Neural cell (in vitro differentiated cells): Measurements from ENCODE around the gene WNT10A. TPM values are rescaled to one million over a fixed set of nuclear protein-coding genes. Genes with fewer than 3 reads are reported as not detected.

Source experiments
- H2AFZ ChIP-seq: fragments of 200-600, 300-800 bp; sonication (generic), shearing (Covaris generic); 2 replicates; pipeline ENCODE4 v1.6.0; 2014; ENCODE audit warnings: low read depth, mild to moderate bottlenecking, antibody characterized with exemption, low read length, moderate library complexity
- H3F3A ChIP-seq: fragments of 200-600 bp; shearing (Covaris generic); 2 replicates; pipeline ENCODE4 v1.6.1; 2016; ENCODE audit warnings: mild to moderate bottlenecking, moderate library complexity, mixed read lengths, antibody characterized with exemption, low read length; ENCODE audit not compliant: insufficient read depth, poor library complexity, severe bottlenecking
- H3K27ac ChIP-seq: fragments of 200-600, 300-800 bp; sonication (generic), shearing (Covaris generic); 2 replicates; pipeline ENCODE4 v1.5.1; 2014; ENCODE audit warnings: mild to moderate bottlenecking, low read length, moderate library complexity
- H3K27me3 ChIP-seq: fragments of 300-800, 200-600 bp; sonication (generic), shearing (Covaris generic); 2 replicates; pipeline ENCODE4 v1.6.0; 2014; ENCODE audit warnings: mild to moderate bottlenecking, low read depth, low read length, moderate library complexity; ENCODE audit not compliant: insufficient read depth
- H3K36me3 ChIP-seq: fragments of 300-800, 200-600 bp; sonication (generic), shearing (Covaris generic); 2 replicates; pipeline ENCODE4 v1.5.1; 2014; ENCODE audit warnings: mild to moderate bottlenecking, antibody characterized with exemption, low read length, moderate library complexity; ENCODE audit not compliant: insufficient read depth
- H3K4me2 ChIP-seq: fragments of 300-800, 200-600 bp; sonication (generic), shearing (Covaris generic); 2 replicates; pipeline ENCODE4 v1.6.0; 2014; ENCODE audit warnings: mild to moderate bottlenecking, low read length
- H3K4me3 ChIP-seq: fragments of 300-800, 200-600 bp; sonication (generic), shearing (Covaris generic); 2 replicates; pipeline ENCODE4 v1.5.1; 2014; ENCODE audit warnings: mild to moderate bottlenecking, low read length, moderate library complexity
- H3K79me2 ChIP-seq: fragments of 200-600 bp; shearing (Covaris generic); replicated peaks from 2 replicates; pipeline ENCODE4 v1.6.0; 2014; ENCODE audit warnings: mild to moderate bottlenecking, low read length, moderate library complexity; ENCODE audit not compliant: insufficient read depth
- H3K9ac ChIP-seq: fragments of 300-800, 200-600 bp; sonication (generic), shearing (Covaris generic); 2 replicates; pipeline ENCODE4 v1.6.1; 2016; ENCODE audit warnings: mild to moderate bottlenecking, low read length, mixed read lengths
- H3K9me2 ChIP-seq: fragments of 200-600 bp; shearing (Covaris generic); 2 replicates; pipeline ENCODE4 v1.6.1; 2016; ENCODE audit warnings: mild to moderate bottlenecking, low read length, mixed read lengths; ENCODE audit not compliant: insufficient read depth
- H3K9me3 ChIP-seq: fragments of 200-600, 300-800 bp; sonication (generic), shearing (Covaris generic); 2 replicates; pipeline ENCODE4 v1.6.1; 2016; ENCODE audit warnings: mild to moderate bottlenecking, mixed run types, low read length, moderate library complexity, mixed read lengths
- H4K20me1 ChIP-seq: fragments of 200-600 bp; shearing (Covaris generic); 2 replicates; pipeline ENCODE4 v1.6.1; 2016; ENCODE audit warnings: mild to moderate bottlenecking, mixed run types; ENCODE audit not compliant: insufficient read depth
- EP300 ChIP-seq: fragments of 450-650 bp; conservative IDR thresholded peaks from 2 replicates; pipeline ENCODE4 v1.6.1; 2014; ENCODE audit warnings: antibody characterized with exemption, mild to moderate bottlenecking, moderate library complexity; ENCODE audit not compliant: poor library complexity, severe bottlenecking
- EZH2 ChIP-seq: fragments of 200-600, 300-800 bp; shearing (Covaris generic), sonication (generic); IDR thresholded peaks from 2 replicates; pipeline ENCODE4 v1.6.1; 2014; ENCODE audit warnings: antibody characterized with exemption, low read length, borderline replicate concordance, mild to moderate bottlenecking; ENCODE audit not compliant: insufficient read depth, poor library complexity, severe bottlenecking
- MXI1 ChIP-seq: fragments of 450-650 bp; conservative IDR thresholded peaks from 2 replicates; pipeline ENCODE4 v1.6.1; 2014; ENCODE audit warnings: antibody characterized with exemption, mild to moderate bottlenecking; ENCODE audit not compliant: poor library complexity, severe bottlenecking
- POLR2AphosphoS5 ChIP-seq: IDR thresholded peaks from 2 replicates; pipeline ENCODE4 v1.6.1; 2012
- RAD21 ChIP-seq: fragments of 450-650 bp; conservative IDR thresholded peaks from 2 replicates; pipeline ENCODE4 v1.6.1; 2014; ENCODE audit warnings: antibody characterized with exemption, mild to moderate bottlenecking, moderate library complexity
- SMC3 ChIP-seq: fragments of 450-650 bp; conservative IDR thresholded peaks from 2 replicates; pipeline ENCODE4 v1.6.1; 2014; ENCODE audit warnings: antibody characterized with exemption, mild to moderate bottlenecking, moderate library complexity; ENCODE audit not compliant: poor library complexity
- TAF1 ChIP-seq: IDR thresholded peaks from 2 replicates; pipeline ENCODE4 v1.6.1; 2012; ENCODE audit warnings: low read depth
- polyA plus RNA-seq: library from polyadenylated mRNA; depleted of rRNA; stranded (reverse); fragments of >200 nt; gene quantifications from 2 replicates; pipeline ENCODE4 v1.2.3, GENCODE V29; 2014
- TF ChIP-seq, protein P1 (sequence below): fragments of 450-650 bp; IDR thresholded peaks from 2 replicates; pipeline ENCODE4 v1.5.1; 2014; ENCODE audit warnings: antibody characterized with exemption, mild to moderate bottlenecking, moderate library complexity; ENCODE audit not compliant: poor library complexity, severe bottlenecking
- TF ChIP-seq, protein P2 (sequence below): IDR thresholded peaks from 2 replicates; pipeline ENCODE4 v1.6.1; 2012; ENCODE audit warnings: borderline replicate concordance

WNT10A gene
- polyA plus RNA-seq, 1 donor from 2014 or later: 0.14 TPM

DNA sequence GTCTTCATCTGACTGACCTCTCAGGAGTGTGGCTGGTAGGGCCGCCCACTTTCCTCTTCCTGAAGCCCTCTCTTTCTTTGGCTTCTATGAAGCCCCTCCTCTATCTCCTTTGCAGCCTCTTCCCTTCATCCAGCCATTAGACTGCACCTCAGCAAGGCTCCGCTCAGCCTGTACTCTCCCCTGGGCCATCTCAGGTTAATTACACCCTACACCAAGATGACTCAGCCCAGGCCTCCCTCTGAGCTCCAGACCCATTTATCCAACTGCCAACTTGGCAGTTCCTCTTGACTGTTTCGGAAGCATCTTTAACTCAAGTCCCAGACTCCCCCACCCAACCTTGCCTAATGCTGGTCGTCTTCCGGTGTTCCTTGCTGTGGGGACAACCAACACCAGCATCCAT, 26.9 kb upstream of the WNT10A start:
- no peaks in the 10 kb centered on the region for H4K20me1 ChIP-seq
- H3K27me3 ChIP-seq: peaks cover 73% of the 10 kb centered on the region
- H3K9me2 ChIP-seq: no peaks in the 10 kb centered on the region
- no peak overlapping the region for H2AFZ ChIP-seq
- H3K9me3 ChIP-seq: no peaks in the 10 kb centered on the region
- no peak overlapping the region for H3K4me3 ChIP-seq
- no peak overlapping the region for H3K9ac ChIP-seq
- no peak overlapping the region for H3K27ac ChIP-seq
- no peaks in the 10 kb centered on the region for H3K36me3 ChIP-seq
- H3K79me2 ChIP-seq: no peaks in the 10 kb centered on the region
- TF ChIP-seq POLR2AphosphoS5: no peak
- TF ChIP-seq EP300: no peak
- no peak for TF ChIP-seq TAF1
- TF ChIP-seq, protein P1, sequence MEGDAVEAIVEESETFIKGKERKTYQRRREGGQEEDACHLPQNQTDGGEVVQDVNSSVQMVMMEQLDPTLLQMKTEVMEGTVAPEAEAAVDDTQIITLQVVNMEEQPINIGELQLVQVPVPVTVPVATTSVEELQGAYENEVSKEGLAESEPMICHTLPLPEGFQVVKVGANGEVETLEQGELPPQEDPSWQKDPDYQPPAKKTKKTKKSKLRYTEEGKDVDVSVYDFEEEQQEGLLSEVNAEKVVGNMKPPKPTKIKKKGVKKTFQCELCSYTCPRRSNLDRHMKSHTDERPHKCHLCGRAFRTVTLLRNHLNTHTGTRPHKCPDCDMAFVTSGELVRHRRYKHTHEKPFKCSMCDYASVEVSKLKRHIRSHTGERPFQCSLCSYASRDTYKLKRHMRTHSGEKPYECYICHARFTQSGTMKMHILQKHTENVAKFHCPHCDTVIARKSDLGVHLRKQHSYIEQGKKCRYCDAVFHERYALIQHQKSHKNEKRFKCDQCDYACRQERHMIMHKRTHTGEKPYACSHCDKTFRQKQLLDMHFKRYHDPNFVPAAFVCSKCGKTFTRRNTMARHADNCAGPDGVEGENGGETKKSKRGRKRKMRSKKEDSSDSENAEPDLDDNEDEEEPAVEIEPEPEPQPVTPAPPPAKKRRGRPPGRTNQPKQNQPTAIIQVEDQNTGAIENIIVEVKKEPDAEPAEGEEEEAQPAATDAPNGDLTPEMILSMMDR: no peak
- no peak for TF ChIP-seq SMC3
- no peak for TF ChIP-seq RAD21
- TF ChIP-seq, protein P2, sequence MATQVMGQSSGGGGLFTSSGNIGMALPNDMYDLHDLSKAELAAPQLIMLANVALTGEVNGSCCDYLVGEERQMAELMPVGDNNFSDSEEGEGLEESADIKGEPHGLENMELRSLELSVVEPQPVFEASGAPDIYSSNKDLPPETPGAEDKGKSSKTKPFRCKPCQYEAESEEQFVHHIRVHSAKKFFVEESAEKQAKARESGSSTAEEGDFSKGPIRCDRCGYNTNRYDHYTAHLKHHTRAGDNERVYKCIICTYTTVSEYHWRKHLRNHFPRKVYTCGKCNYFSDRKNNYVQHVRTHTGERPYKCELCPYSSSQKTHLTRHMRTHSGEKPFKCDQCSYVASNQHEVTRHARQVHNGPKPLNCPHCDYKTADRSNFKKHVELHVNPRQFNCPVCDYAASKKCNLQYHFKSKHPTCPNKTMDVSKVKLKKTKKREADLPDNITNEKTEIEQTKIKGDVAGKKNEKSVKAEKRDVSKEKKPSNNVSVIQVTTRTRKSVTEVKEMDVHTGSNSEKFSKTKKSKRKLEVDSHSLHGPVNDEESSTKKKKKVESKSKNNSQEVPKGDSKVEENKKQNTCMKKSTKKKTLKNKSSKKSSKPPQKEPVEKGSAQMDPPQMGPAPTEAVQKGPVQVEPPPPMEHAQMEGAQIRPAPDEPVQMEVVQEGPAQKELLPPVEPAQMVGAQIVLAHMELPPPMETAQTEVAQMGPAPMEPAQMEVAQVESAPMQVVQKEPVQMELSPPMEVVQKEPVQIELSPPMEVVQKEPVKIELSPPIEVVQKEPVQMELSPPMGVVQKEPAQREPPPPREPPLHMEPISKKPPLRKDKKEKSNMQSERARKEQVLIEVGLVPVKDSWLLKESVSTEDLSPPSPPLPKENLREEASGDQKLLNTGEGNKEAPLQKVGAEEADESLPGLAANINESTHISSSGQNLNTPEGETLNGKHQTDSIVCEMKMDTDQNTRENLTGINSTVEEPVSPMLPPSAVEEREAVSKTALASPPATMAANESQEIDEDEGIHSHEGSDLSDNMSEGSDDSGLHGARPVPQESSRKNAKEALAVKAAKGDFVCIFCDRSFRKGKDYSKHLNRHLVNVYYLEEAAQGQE: no peak
- TF ChIP-seq MXI1: no peak
- TF ChIP-seq EZH2: no peak
- no peaks in the 10 kb centered on the region for H3F3A ChIP-seq
- no peak overlapping the region for H3K4me2 ChIP-seq

DNA sequence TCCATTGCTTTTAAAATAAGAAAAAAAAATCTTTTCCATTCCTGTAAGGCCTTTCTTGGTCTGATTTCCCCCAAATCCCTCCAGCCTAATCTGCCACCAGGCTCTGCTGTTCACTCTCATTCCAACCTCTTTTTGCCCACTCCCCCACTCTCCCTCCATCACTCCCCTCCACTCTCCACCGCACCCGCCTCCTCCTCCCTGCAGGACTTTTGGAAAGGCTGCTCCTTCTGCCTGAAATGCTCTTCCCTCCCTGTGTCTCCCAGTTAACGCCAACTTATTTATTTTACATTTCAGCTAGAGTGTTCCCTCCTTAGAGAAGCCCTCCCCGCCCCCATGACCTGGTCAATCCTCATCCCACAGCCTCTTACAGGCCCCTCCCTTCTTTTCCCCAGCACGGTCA, 25.8 kb upstream of the WNT10A start:
- H3K9ac ChIP-seq: no peak overlapping the region
- H3K4me3 ChIP-seq: no peak overlapping the region
- H3K27me3 ChIP-seq: peaks cover 81% of the 10 kb centered on the region
- no peak overlapping the region for H3K4me2 ChIP-seq
- no peaks in the 10 kb centered on the region for H3K9me3 ChIP-seq
- no peaks in the 10 kb centered on the region for H3F3A ChIP-seq
- H2AFZ ChIP-seq: no peak overlapping the region
- no peaks in the 10 kb centered on the region for H3K36me3 ChIP-seq
- no peak overlapping the region for H3K27ac ChIP-seq
- no peaks in the 10 kb centered on the region for H3K9me2 ChIP-seq
- H4K20me1 ChIP-seq: no peaks in the 10 kb centered on the region
- TF ChIP-seq MXI1 (no peak), SMC3 (no peak), RAD21 (no peak), EZH2 (no peak), TAF1 (no peak), EP300 (no peak), POLR2AphosphoS5 (no peak)
- TF ChIP-seq, protein P1: no peak
- TF ChIP-seq, protein P2: no peak
- H3K79me2 ChIP-seq: no peaks in the 10 kb centered on the region
